Stimulated activated CD8-positive, alpha-beta memory T cell treated with anti-CD3 and anti-CD28 coated beads, Interleukin-4, amount 100 ng/mL, for 48 hours (primary cell): Measurements from ENCODE around the gene TEDC1.
A peak's percentile ranks its signal among the peaks of the same experiment; 100 is the strongest.

Source experiments
- DNase-seq: peaks from one replicate; pipeline ENCODE4 v3.0.0-alpha.2; 2020

The TEDC1 gene

GRCh38 chr14:105486974-105487448 lies 4.0 kb upstream of the TEDC1 start:
- peak; percentile 82 for DNase-seq

- DNase-seq = peak; percentile 70
These were observed 3.5 kb upstream of the TEDC1 start for GRCh38 chr14:105487449-105487985.

- DNase-seq = peak; percentile 50
These were observed 2.9 kb upstream of the TEDC1 start for GRCh38 chr14:105487986-105488777.

GRCh38 chr14:105488781-105489541 lies 2.1 kb upstream of the TEDC1 start:
- DNase-seq = no peak

GRCh38 chr14:105489542-105490266 lies 1.3 kb upstream of the TEDC1 start:
- peak; percentile 87 for DNase-seq

- DNase-seq = no peak
These were observed 827 bp upstream of the TEDC1 start for GRCh38 chr14:105490267-105490571.

GRCh38 chr14:105491366-105491973 lies 424 bp downstream of the TEDC1 start:
- peak; percentile 99 for DNase-seq

- DNase-seq = no peak
These were observed 1.3 kb downstream of the TEDC1 start for GRCh38 chr14:105492031-105492970.

GRCh38 chr14:105492971-105493871 lies 2.2 kb downstream of the TEDC1 start:
- DNase-seq = no peak

GRCh38 chr14:105493921-105494605 lies 3.0 kb downstream of the TEDC1 start:
- no peak for DNase-seq

GRCh38 chr14:105494606-105494929 lies 3.5 kb downstream of the TEDC1 start:
- DNase-seq = no peak

GRCh38 chr14:105495101-105495989 lies 4.3 kb downstream of the TEDC1 start:
- DNase-seq = no peak

- no peak for DNase-seq
These were observed 5.2 kb downstream of the TEDC1 start for GRCh38 chr14:105495990-105496830.

GRCh38 chr14:105496831-105497591 lies 6.0 kb downstream of the TEDC1 start:
- DNase-seq = no peak

GRCh38 chr14:105497671-105498429 lies 6.8 kb downstream of the TEDC1 start:
- no peak for DNase-seq
